Suppressor macrophage treated with lipopolysaccharide for 4 hours (primary cell): Measurements from ENCODE around the gene MXRA7.
A peak's percentile ranks its signal among the peaks of the same experiment; 100 is the strongest.
"Not testable (repeated sequence)": the region's sequence is repeated elsewhere in the genome, so short reads cannot be mapped to it uniquely, and the experiment has no call there.

ENCODE experiments used
- DNase-seq: peaks from one replicate; pipeline ENCODE4 v3.0.0-alpha.2; 2020

MXRA7 gene

GRCh38 chr17:76735006-76735405 is 24.2 kb upstream of the MXRA7 start:
- DNase-seq: peak; percentile 68

GRCh38 chr17:76734080-76734840 is 23.5 kb upstream of the MXRA7 start:
- peak; percentile 40 for DNase-seq

- no peak for DNase-seq
Observed at GRCh38 chr17:76733618-76733957, 22.8 kb upstream of the MXRA7 start.

- DNase-seq: no peak
Observed at GRCh38 chr17:76732734-76733617, 22.2 kb upstream of the MXRA7 start.

GRCh38 chr17:76731800-76732733 is 21.3 kb upstream of the MXRA7 start:
- DNase-seq: not testable (repeated sequence)

- DNase-seq: peak; percentile 63
Observed at GRCh38 chr17:76727745-76728456, 17.1 kb upstream of the MXRA7 start.

- DNase-seq: peak; percentile 63
Observed at GRCh38 chr17:76726776-76727718, 16.3 kb upstream of the MXRA7 start, which contains the start of gene METTL23. Gene METTL23 (plus strand): TSS chr17:76726839. CDS start chr17:76729711, 2,872 bp downstream.

GRCh38 chr17:76726231-76726775 is 15.5 kb upstream of the MXRA7 start, which contains the start of gene JMJD6:
Gene JMJD6 (minus strand): TSS chr17:76726606. CDS start chr17:76726475, 131 bp downstream.
- DNase-seq: peak; percentile 98

GRCh38 chr17:76725580-76726230 is 14.9 kb upstream of the MXRA7 start:
- DNase-seq: peak; percentile 85

- no peak for DNase-seq
Observed at GRCh38 chr17:76723812-76724211, 13.0 kb upstream of the MXRA7 start.

- DNase-seq: not testable (repeated sequence)
Observed at GRCh38 chr17:76722977-76723376, 12.2 kb upstream of the MXRA7 start.

GRCh38 chr17:76722279-76722678 is 11.5 kb upstream of the MXRA7 start:
- no peak for DNase-seq

- DNase-seq: no peak
Observed at GRCh38 chr17:76721463-76721862, 10.7 kb upstream of the MXRA7 start.

- DNase-seq: no peak
Observed at GRCh38 chr17:76720941-76721340, 10.2 kb upstream of the MXRA7 start.

GRCh38 chr17:76720211-76720610 is 9.4 kb upstream of the MXRA7 start:
- DNase-seq: no peak

- no peak for DNase-seq
Observed at GRCh38 chr17:76718516-76718915, 7.8 kb upstream of the MXRA7 start.

- DNase-seq: no peak
Observed at GRCh38 chr17:76716839-76717215, 6.1 kb upstream of the MXRA7 start.

GRCh38 chr17:76716146-76716838 is 5.5 kb upstream of the MXRA7 start:
- peak; percentile 95 for DNase-seq

- DNase-seq: no peak
Observed at GRCh38 chr17:76715496-76715830, 4.7 kb upstream of the MXRA7 start.
